Measurements from ENCODE around the gene CHD3. TPM values are rescaled to one million over a fixed set of nuclear protein-coding genes. Genes with fewer than 3 reads are reported as not detected.

The CHD3 gene
- total RNA-seq, 6 experiments from 2014 or later: 3.2 to 7.2 (median 5.1) TPM

- DNase-seq (no peak), ATAC-seq (no peak)
- H3K27ac ChIP-seq: no peak overlapping the region
- intact Hi-C loops (cut with DNase I): no loop called here
- no peak overlapping the region for H3K4me3 ChIP-seq
- no peaks in the 10 kb centered on the region for H3K27me3 ChIP-seq
- H3K4me1 ChIP-seq: peaks cover 0 to 21% (median 10%) of the 10 kb centered on the region in 4 donors
- TF ChIP-seq, protein P1, sequence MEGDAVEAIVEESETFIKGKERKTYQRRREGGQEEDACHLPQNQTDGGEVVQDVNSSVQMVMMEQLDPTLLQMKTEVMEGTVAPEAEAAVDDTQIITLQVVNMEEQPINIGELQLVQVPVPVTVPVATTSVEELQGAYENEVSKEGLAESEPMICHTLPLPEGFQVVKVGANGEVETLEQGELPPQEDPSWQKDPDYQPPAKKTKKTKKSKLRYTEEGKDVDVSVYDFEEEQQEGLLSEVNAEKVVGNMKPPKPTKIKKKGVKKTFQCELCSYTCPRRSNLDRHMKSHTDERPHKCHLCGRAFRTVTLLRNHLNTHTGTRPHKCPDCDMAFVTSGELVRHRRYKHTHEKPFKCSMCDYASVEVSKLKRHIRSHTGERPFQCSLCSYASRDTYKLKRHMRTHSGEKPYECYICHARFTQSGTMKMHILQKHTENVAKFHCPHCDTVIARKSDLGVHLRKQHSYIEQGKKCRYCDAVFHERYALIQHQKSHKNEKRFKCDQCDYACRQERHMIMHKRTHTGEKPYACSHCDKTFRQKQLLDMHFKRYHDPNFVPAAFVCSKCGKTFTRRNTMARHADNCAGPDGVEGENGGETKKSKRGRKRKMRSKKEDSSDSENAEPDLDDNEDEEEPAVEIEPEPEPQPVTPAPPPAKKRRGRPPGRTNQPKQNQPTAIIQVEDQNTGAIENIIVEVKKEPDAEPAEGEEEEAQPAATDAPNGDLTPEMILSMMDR (IDR thresholded peaks at IDR 0.05): no peak
- no peak for TF ChIP-seq POLR2A (IDR thresholded peaks at IDR 0.05)
- H3K9me3 ChIP-seq: no peaks in the 10 kb centered on the region
- WGBS (ENCODE audit: insufficient coverage, low coverage, low lambda C conversion rate, missing lambda C conversion rate): 77% methylated on average over 14 of the region's 15 CpGs
- H3K36me3 ChIP-seq: peaks cover 0 to 12% (median 2%) of the 10 kb centered on the region in 4 donors
These were observed 4.7 kb downstream of the CHD3 start for GRCh38 chr17:7893187-7893880.

DNA sequence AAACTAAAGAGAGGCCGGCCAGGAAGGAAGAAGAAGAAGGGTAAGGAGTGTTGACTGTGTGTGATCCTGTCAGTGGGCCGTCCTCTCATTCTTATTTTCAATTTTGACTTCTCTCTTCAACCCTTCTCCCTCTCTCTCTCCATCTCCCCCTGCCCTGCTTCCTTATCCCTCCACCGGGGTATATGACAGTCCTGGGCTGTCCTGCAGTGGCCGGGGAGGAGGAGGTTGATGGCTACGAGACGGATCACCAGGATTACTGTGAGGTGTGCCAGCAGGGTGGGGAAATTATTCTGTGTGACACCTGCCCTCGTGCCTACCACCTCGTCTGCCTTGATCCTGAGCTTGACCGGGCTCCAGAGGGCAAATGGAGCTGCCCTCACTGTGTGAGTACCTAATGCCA is 5.6 kb downstream of the CHD3 start:
- TF ChIP-seq, protein P1 (IDR thresholded peaks at IDR 0.05): no peak
- TF ChIP-seq POLR2A (IDR thresholded peaks at IDR 0.05): no peak
- peaks cover 0 to 12% (median 4%) of the 10 kb centered on the region in 4 donors for H3K4me1 ChIP-seq
- 79% methylated on average over 5 of the region's 9 CpGs for WGBS (ENCODE audit: insufficient coverage, low coverage, low lambda C conversion rate, missing lambda C conversion rate)
- no peak overlapping the region for H3K27ac ChIP-seq
- no peak overlapping the region for H3K4me3 ChIP-seq
- intact Hi-C loops (cut with DNase I): no loop called here
- H3K27me3 ChIP-seq: no peaks in the 10 kb centered on the region
- no peaks in the 10 kb centered on the region for H3K9me3 ChIP-seq
- DNase-seq (no peak), ATAC-seq (no peak)
- H3K36me3 ChIP-seq: peaks cover 0 to 17% (median 2%) of the 10 kb centered on the region in 4 donors

GRCh38 chr17:7894866-7895265 is 6.3 kb downstream of the CHD3 start:
- no peaks in the 10 kb centered on the region for H3K27me3 ChIP-seq
- peaks cover 0 to 17% (median 2%) of the 10 kb centered on the region in 4 donors for H3K36me3 ChIP-seq
- intact Hi-C loops (cut with DNase I): loop anchor here in 1 of 2 donors (5.0 kb wide), 1 partner anchor 33 kb away; no protein-coding TSS in a partner anchor
- no peak for DNase-seq
- WGBS (ENCODE audit: insufficient coverage, low coverage, low lambda C conversion rate, missing lambda C conversion rate): 86% methylated on average over 8 of the region's 8 CpGs
- H3K4me1 ChIP-seq: peaks cover 0 to 6% (median under 1%) of the 10 kb centered on the region in 4 donors
- no peaks in the 10 kb centered on the region for H3K9me3 ChIP-seq
- no peak overlapping the region for H3K27ac ChIP-seq
- ATAC-seq: no peak
- H3K4me3 ChIP-seq: no peak overlapping the region
- TF ChIP-seq, protein P1 (IDR thresholded peaks at IDR 0.05): no peak
- no peak for TF ChIP-seq POLR2A (IDR thresholded peaks at IDR 0.05)

- intact Hi-C loops (cut with DNase I): loop anchor here in 1 of 2 donors (5.0 kb wide), 1 partner anchor 35 kb away; no protein-coding TSS in a partner anchor
- no peak for ATAC-seq
- H3K27ac ChIP-seq: no peak overlapping the region
- H3K36me3 ChIP-seq: peaks cover 0 to 17% (median 2%) of the 10 kb centered on the region in 4 donors
- H3K4me3 ChIP-seq: no peak overlapping the region
- WGBS (ENCODE audit: insufficient coverage, low coverage, low lambda C conversion rate, missing lambda C conversion rate): 74% methylated on average over 13 of the region's 13 CpGs
- TF ChIP-seq, protein P1 (IDR thresholded peaks at IDR 0.05): no peak
- no peak for TF ChIP-seq POLR2A (IDR thresholded peaks at IDR 0.05)
- no peaks in the 10 kb centered on the region for H3K27me3 ChIP-seq
- no peak for DNase-seq
- H3K4me1 ChIP-seq: peaks cover 0 to 6% (median 0%) of the 10 kb centered on the region in 4 donors
- H3K9me3 ChIP-seq: no peaks in the 10 kb centered on the region
These were observed 8.5 kb downstream of the CHD3 start for GRCh38 chr17:7897090-7897489.
